NB4 (cell line): ENCODE data around the gene ELMOD1.

Experiments used
- CTCF ChIP-seq: IDR thresholded peaks from one replicate; pipeline ENCODE4 v1.5.1; 2012; ENCODE audit warnings: low read depth, low read length
- MYC ChIP-seq: IDR thresholded peaks from 2 replicates; pipeline ENCODE4 v1.6.1; 2011; ENCODE audit warnings: low read depth, low read length
- POLR2A ChIP-seq: IDR thresholded peaks from 2 replicates; pipeline ENCODE4 v1.6.1; 2011; ENCODE audit warnings: mild to moderate bottlenecking; ENCODE audit not compliant: insufficient read length; ENCODE audit errors: extremely low read depth

- TF ChIP-seq POLR2A (no peak), CTCF (no peak), MYC (no peak)
Measured at GRCh38 chr11:107651672-107652071, 60.7 kb downstream of the ELMOD1 start.
